ENCODE results near the gene FDX1.

GRCh38 chr11:110450246-110450645 lies 20.5 kb downstream of the FDX1 start:
- TF ChIP-seq, protein P1, sequence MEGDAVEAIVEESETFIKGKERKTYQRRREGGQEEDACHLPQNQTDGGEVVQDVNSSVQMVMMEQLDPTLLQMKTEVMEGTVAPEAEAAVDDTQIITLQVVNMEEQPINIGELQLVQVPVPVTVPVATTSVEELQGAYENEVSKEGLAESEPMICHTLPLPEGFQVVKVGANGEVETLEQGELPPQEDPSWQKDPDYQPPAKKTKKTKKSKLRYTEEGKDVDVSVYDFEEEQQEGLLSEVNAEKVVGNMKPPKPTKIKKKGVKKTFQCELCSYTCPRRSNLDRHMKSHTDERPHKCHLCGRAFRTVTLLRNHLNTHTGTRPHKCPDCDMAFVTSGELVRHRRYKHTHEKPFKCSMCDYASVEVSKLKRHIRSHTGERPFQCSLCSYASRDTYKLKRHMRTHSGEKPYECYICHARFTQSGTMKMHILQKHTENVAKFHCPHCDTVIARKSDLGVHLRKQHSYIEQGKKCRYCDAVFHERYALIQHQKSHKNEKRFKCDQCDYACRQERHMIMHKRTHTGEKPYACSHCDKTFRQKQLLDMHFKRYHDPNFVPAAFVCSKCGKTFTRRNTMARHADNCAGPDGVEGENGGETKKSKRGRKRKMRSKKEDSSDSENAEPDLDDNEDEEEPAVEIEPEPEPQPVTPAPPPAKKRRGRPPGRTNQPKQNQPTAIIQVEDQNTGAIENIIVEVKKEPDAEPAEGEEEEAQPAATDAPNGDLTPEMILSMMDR (IDR thresholded peaks at IDR 0.05) = no peak
- TF ChIP-seq EZH2 (IDR thresholded peaks at IDR 0.05) = no peak
